PC-3 (cell line): ENCODE data around the gene DDX54. TPM values are rescaled to one million over a fixed set of nuclear protein-coding genes. Genes with fewer than 3 reads are reported as not detected.
A peak's percentile ranks its signal among the peaks of the same experiment; 100 is the strongest.

Experiments used
- ATAC-seq: fragments of 200-7000 bp; cut with Tn5 transposase; 2 replicates; pipeline ENCODE4 v1.9.1; 2020; ENCODE audit warnings: mild to moderate bottlenecking, moderate library complexity
- BruUV-seq: library from RNA; stranded (reverse); fragments of 400-500 nt; replicated peaks from 2 replicates; lab custom pipeline; 2021; lab: Mats Ljungman, UMichigan
- CTCF ChIA-PET: fragments of 300-600 bp; sonication (Branson Sonifier 250); formaldehyde crosslinking; loops from one replicate; lab custom pipeline; 2022; ENCODE audit warnings: antibody characterized with exemption; lab: Charles Lee
- POLR2A ChIA-PET: fragments of 300-600 bp; sonication (Branson Sonifier 250); formaldehyde crosslinking; loops from one replicate; lab custom pipeline; 2022; ENCODE audit warnings: antibody characterized with exemption; ENCODE audit not compliant: unreplicated experiment; lab: Charles Lee
- DNase-seq: peaks from one replicate; pipeline ENCODE4 v3.0.0-alpha.2; 2015
- H2AFZ ChIP-seq: fragments of 300-600 bp; sonication (generic); 2 replicates; pipeline ENCODE4 v1.6.0; 2016; ENCODE audit warnings: antibody characterized with exemption, low read length
- H3F3A ChIP-seq: fragments of 300-600 bp; sonication (generic); one replicate; pipeline ENCODE4 v1.6.0; 2017; ENCODE audit warnings: antibody characterized with exemption, low read length, control low read depth, mild to moderate bottlenecking; ENCODE audit not compliant: unreplicated experiment
- H3K27ac ChIP-seq: fragments of 300-600 bp; sonication (generic); 2 replicates; pipeline ENCODE4 v1.5.1; 2016; ENCODE audit warnings: mild to moderate bottlenecking, low read length
- H3K27me3 ChIP-seq: fragments of 300-600 bp; sonication (generic); 2 replicates; pipeline ENCODE4 v1.6.1; 2016; ENCODE audit warnings: low read length, mixed read lengths
- H3K36me3 ChIP-seq: fragments of 300-600 bp; sonication (generic); 2 replicates; pipeline ENCODE4 v1.6.1; 2016; ENCODE audit warnings: low read depth, mixed run types, low read length, mixed read lengths
- H3K4me1 ChIP-seq: fragments of 300-600 bp; sonication (generic); 2 replicates; pipeline ENCODE4 v1.5.1; 2016; ENCODE audit warnings: low read length; ENCODE audit not compliant: insufficient read depth
- H3K4me2 ChIP-seq: fragments of 300-600 bp; sonication (generic); 2 replicates; pipeline ENCODE4 v1.6.0; 2016; ENCODE audit warnings: low read length
- H3K4me3 ChIP-seq: fragments of 300-600 bp; sonication (generic); 2 replicates; pipeline ENCODE4 v1.5.1; 2016; ENCODE audit warnings: mild to moderate bottlenecking, low read length, mixed read lengths
- H3K79me2 ChIP-seq: fragments of 300-600 bp; sonication (generic); 2 replicates; pipeline ENCODE4 v1.6.1; 2017; ENCODE audit warnings: low read length, mixed read lengths
- H3K9ac ChIP-seq: fragments of 300-600 bp; sonication (generic); 2 replicates; pipeline ENCODE4 v1.6.0; 2016; ENCODE audit warnings: mild to moderate bottlenecking, low read length
- H3K9me2 ChIP-seq: fragments of 300-600 bp; sonication (generic); replicated peaks from 2 replicates; pipeline ENCODE4 v1.6.1; 2016; ENCODE audit warnings: mixed run types, low read length, mixed read lengths
- H3K9me3 ChIP-seq: fragments of 300-600 bp; sonication (generic); 2 replicates; pipeline ENCODE4 v1.6.1; 2016; ENCODE audit warnings: low read length, mixed read lengths
- H4K20me1 ChIP-seq: fragments of 300-600 bp; sonication (generic); 2 replicates; pipeline ENCODE4 v1.6.1; 2016; ENCODE audit warnings: low read length, mixed read lengths
- EZH2 ChIP-seq: fragments of 300-600 bp; sonication (generic); IDR thresholded peaks from one replicate; pipeline ENCODE4 v1.6.1; 2017; ENCODE audit warnings: antibody characterized with exemption, mild to moderate bottlenecking, low read length; ENCODE audit not compliant: unreplicated experiment
- EZH2phosphoT487 ChIP-seq: fragments of 300-600 bp; sonication (generic); IDR thresholded peaks from 2 replicates; pipeline ENCODE4 v1.6.1; 2018; ENCODE audit warnings: mild to moderate bottlenecking, antibody characterized with exemption, low read length, borderline replicate concordance
- intact Hi-C: fragments of 100-400 bp; cut with micrococcal nuclease; formaldehyde crosslinking; loops from 2 replicates; pipeline ENCODE4 v1.9.0; 2023
- total RNA-seq: library from RNA; depleted of rRNA; stranded (reverse); fragments of >200 nt; gene quantifications from 2 replicates; pipeline ENCODE4 v1.2.3, GENCODE V29; 2014
- TF ChIP-seq, protein P1 (sequence below): fragments of 300-600 bp; sonication (generic); conservative IDR thresholded peaks from 2 replicates; pipeline ENCODE4 v1.5.1; 2017; ENCODE audit warnings: antibody characterized with exemption, low read depth, mild to moderate bottlenecking, low read length

Gene DDX54
- total RNA-seq, 1 experiment from 2014 or later, result 158 TPM

GRCh38 chr12:113200021-113200797 is 14.9 kb upstream of the DDX54 start:
- Histone ChIP-seq H3K27ac (no peak overlapping the region), H3K4me2 (no peak overlapping the region), H3K4me3 (no peak overlapping the region), H3K79me2 (no peaks in the 10 kb centered on the region), H3K9me3 (no peaks in the 10 kb centered on the region), H3K9ac (no peak overlapping the region), H3F3A (no peaks in the 10 kb centered on the region), H2AFZ (no peak overlapping the region), H3K4me1 (no peaks in the 10 kb centered on the region), H4K20me1 (no peaks in the 10 kb centered on the region), H3K36me3 (no peaks in the 10 kb centered on the region), H3K27me3 (no peaks in the 10 kb centered on the region), H3K9me2 (no peaks in the 10 kb centered on the region)
- TF ChIP-seq, protein P1, sequence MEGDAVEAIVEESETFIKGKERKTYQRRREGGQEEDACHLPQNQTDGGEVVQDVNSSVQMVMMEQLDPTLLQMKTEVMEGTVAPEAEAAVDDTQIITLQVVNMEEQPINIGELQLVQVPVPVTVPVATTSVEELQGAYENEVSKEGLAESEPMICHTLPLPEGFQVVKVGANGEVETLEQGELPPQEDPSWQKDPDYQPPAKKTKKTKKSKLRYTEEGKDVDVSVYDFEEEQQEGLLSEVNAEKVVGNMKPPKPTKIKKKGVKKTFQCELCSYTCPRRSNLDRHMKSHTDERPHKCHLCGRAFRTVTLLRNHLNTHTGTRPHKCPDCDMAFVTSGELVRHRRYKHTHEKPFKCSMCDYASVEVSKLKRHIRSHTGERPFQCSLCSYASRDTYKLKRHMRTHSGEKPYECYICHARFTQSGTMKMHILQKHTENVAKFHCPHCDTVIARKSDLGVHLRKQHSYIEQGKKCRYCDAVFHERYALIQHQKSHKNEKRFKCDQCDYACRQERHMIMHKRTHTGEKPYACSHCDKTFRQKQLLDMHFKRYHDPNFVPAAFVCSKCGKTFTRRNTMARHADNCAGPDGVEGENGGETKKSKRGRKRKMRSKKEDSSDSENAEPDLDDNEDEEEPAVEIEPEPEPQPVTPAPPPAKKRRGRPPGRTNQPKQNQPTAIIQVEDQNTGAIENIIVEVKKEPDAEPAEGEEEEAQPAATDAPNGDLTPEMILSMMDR, result no peak
- TF ChIP-seq EZH2phosphoT487 (no peak), EZH2 (no peak)
- intact Hi-C loops, result no loop called here
- ChIA-PET POLR2A (no interaction called here), CTCF (no interaction called here)
- DNase-seq (no peak), ATAC-seq (no peak)
- no TSS peak for BruUV-seq

DNA sequence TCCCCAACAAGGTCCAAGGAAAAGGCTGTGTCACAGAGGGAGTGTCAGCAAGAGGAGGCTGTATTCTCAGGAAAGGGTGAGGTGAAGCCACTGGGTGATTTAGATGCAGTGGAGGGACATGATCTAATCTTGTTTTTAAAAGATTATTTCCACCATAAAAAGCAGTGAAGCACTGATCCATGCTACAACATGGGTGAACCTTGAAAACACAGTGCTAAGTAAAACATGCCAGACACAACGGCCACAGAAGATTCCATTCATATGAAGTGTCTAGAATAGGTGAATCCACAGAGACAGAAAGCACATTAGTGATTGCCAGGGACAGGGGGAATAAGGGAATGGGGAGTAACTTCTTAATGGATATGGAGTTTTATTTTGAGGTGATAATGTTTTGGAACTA is 13.0 kb upstream of the DDX54 start:
- Histone ChIP-seq H3K4me3 (no peak overlapping the region), H2AFZ (no peak overlapping the region), H3K4me2 (no peak overlapping the region), H3K27me3 (no peaks in the 10 kb centered on the region), H3K36me3 (no peaks in the 10 kb centered on the region), H3K9me3 (no peaks in the 10 kb centered on the region), H3K9me2 (no peaks in the 10 kb centered on the region), H3K9ac (no peak overlapping the region), H3K79me2 (no peaks in the 10 kb centered on the region), H4K20me1 (no peaks in the 10 kb centered on the region), H3K4me1 (peaks cover 14% of the 10 kb centered on the region), H3K27ac (peak overlapping the region; percentile 2; the same call in 1 of the 2 replicates), H3F3A (no peaks in the 10 kb centered on the region)
- POLR2A ChIA-PET, result no interaction called here
- TF ChIP-seq EZH2, result no peak
- TF ChIP-seq EZH2phosphoT487, result no peak
- TF ChIP-seq, protein P1, result no peak
- DNase-seq, result no peak
- intact Hi-C loops, result loop anchor here (5.0 kb wide), 3 partner anchors 99 to 159 kb away; partner anchors contain the start of gene PLBD2
- no peak for ATAC-seq
- CTCF ChIA-PET, result no interaction called here
- no TSS peak for BruUV-seq
